Neural cell (in vitro differentiated cells): ENCODE measurements around the gene PSMB10. TPM values are rescaled to one million over a fixed set of nuclear protein-coding genes. Genes with fewer than 3 reads are reported as not detected.

Experiments
- H2AFZ ChIP-seq: fragments of 200-600, 300-800 bp; sonication (generic), shearing (Covaris generic); 2 replicates; pipeline ENCODE4 v1.6.0; 2014; ENCODE audit warnings: low read depth, mild to moderate bottlenecking, antibody characterized with exemption, low read length, moderate library complexity
- H3F3A ChIP-seq: fragments of 200-600 bp; shearing (Covaris generic); 2 replicates; pipeline ENCODE4 v1.6.1; 2016; ENCODE audit warnings: mild to moderate bottlenecking, moderate library complexity, mixed read lengths, antibody characterized with exemption, low read length; ENCODE audit not compliant: insufficient read depth, poor library complexity, severe bottlenecking
- H3K27ac ChIP-seq: fragments of 200-600, 300-800 bp; sonication (generic), shearing (Covaris generic); 2 replicates; pipeline ENCODE4 v1.5.1; 2014; ENCODE audit warnings: mild to moderate bottlenecking, low read length, moderate library complexity
- H3K27me3 ChIP-seq: fragments of 300-800, 200-600 bp; sonication (generic), shearing (Covaris generic); 2 replicates; pipeline ENCODE4 v1.6.0; 2014; ENCODE audit warnings: mild to moderate bottlenecking, low read depth, low read length, moderate library complexity; ENCODE audit not compliant: insufficient read depth
- H3K36me3 ChIP-seq: fragments of 300-800, 200-600 bp; sonication (generic), shearing (Covaris generic); 2 replicates; pipeline ENCODE4 v1.5.1; 2014; ENCODE audit warnings: mild to moderate bottlenecking, antibody characterized with exemption, low read length, moderate library complexity; ENCODE audit not compliant: insufficient read depth
- H3K4me2 ChIP-seq: fragments of 300-800, 200-600 bp; sonication (generic), shearing (Covaris generic); 2 replicates; pipeline ENCODE4 v1.6.0; 2014; ENCODE audit warnings: mild to moderate bottlenecking, low read length
- H3K4me3 ChIP-seq: fragments of 300-800, 200-600 bp; sonication (generic), shearing (Covaris generic); 2 replicates; pipeline ENCODE4 v1.5.1; 2014; ENCODE audit warnings: mild to moderate bottlenecking, low read length, moderate library complexity
- H3K79me2 ChIP-seq: fragments of 200-600 bp; shearing (Covaris generic); replicated peaks from 2 replicates; pipeline ENCODE4 v1.6.0; 2014; ENCODE audit warnings: mild to moderate bottlenecking, low read length, moderate library complexity; ENCODE audit not compliant: insufficient read depth
- H3K9ac ChIP-seq: fragments of 300-800, 200-600 bp; sonication (generic), shearing (Covaris generic); 2 replicates; pipeline ENCODE4 v1.6.1; 2016; ENCODE audit warnings: mild to moderate bottlenecking, low read length, mixed read lengths
- H3K9me2 ChIP-seq: fragments of 200-600 bp; shearing (Covaris generic); 2 replicates; pipeline ENCODE4 v1.6.1; 2016; ENCODE audit warnings: mild to moderate bottlenecking, low read length, mixed read lengths; ENCODE audit not compliant: insufficient read depth
- H3K9me3 ChIP-seq: fragments of 200-600, 300-800 bp; sonication (generic), shearing (Covaris generic); 2 replicates; pipeline ENCODE4 v1.6.1; 2016; ENCODE audit warnings: mild to moderate bottlenecking, mixed run types, low read length, moderate library complexity, mixed read lengths
- H4K20me1 ChIP-seq: fragments of 200-600 bp; shearing (Covaris generic); 2 replicates; pipeline ENCODE4 v1.6.1; 2016; ENCODE audit warnings: mild to moderate bottlenecking, mixed run types; ENCODE audit not compliant: insufficient read depth
- CTCF ChIP-seq: fragments of 450-650 bp; IDR thresholded peaks from 2 replicates; pipeline ENCODE4 v1.5.1; 2014; ENCODE audit warnings: antibody characterized with exemption, mild to moderate bottlenecking, moderate library complexity; ENCODE audit not compliant: poor library complexity, severe bottlenecking
- EP300 ChIP-seq: fragments of 450-650 bp; conservative IDR thresholded peaks from 2 replicates; pipeline ENCODE4 v1.6.1; 2014; ENCODE audit warnings: antibody characterized with exemption, mild to moderate bottlenecking, moderate library complexity; ENCODE audit not compliant: poor library complexity, severe bottlenecking
- EZH2 ChIP-seq: fragments of 200-600, 300-800 bp; shearing (Covaris generic), sonication (generic); IDR thresholded peaks from 2 replicates; pipeline ENCODE4 v1.6.1; 2014; ENCODE audit warnings: antibody characterized with exemption, low read length, borderline replicate concordance, mild to moderate bottlenecking; ENCODE audit not compliant: insufficient read depth, poor library complexity, severe bottlenecking
- MXI1 ChIP-seq: fragments of 450-650 bp; conservative IDR thresholded peaks from 2 replicates; pipeline ENCODE4 v1.6.1; 2014; ENCODE audit warnings: antibody characterized with exemption, mild to moderate bottlenecking; ENCODE audit not compliant: poor library complexity, severe bottlenecking
- POLR2AphosphoS5 ChIP-seq: IDR thresholded peaks from 2 replicates; pipeline ENCODE4 v1.6.1; 2012
- RAD21 ChIP-seq: fragments of 450-650 bp; conservative IDR thresholded peaks from 2 replicates; pipeline ENCODE4 v1.6.1; 2014; ENCODE audit warnings: antibody characterized with exemption, mild to moderate bottlenecking, moderate library complexity
- REST ChIP-seq: IDR thresholded peaks from 2 replicates; pipeline ENCODE4 v1.6.1; 2012; ENCODE audit warnings: borderline replicate concordance
- SMC3 ChIP-seq: fragments of 450-650 bp; conservative IDR thresholded peaks from 2 replicates; pipeline ENCODE4 v1.6.1; 2014; ENCODE audit warnings: antibody characterized with exemption, mild to moderate bottlenecking, moderate library complexity; ENCODE audit not compliant: poor library complexity
- polyA plus RNA-seq: library from polyadenylated mRNA; depleted of rRNA; stranded (reverse); fragments of >200 nt; gene quantifications from 2 replicates; pipeline ENCODE4 v1.2.3, GENCODE V29; 2014

PSMB10 gene
- polyA plus RNA-seq, 1 donor from 2014 or later = 46.4 TPM

- no peak for TF ChIP-seq EZH2
- TF ChIP-seq EP300 = no peak
- no peak for TF ChIP-seq POLR2AphosphoS5
- no peak for TF ChIP-seq MXI1
- TF ChIP-seq CTCF = no peak
- no peak for TF ChIP-seq REST
- TF ChIP-seq RAD21 = no peak
- Histone ChIP-seq H3K27ac (no peak overlapping the region), H3K36me3 (no peaks in the 10 kb centered on the region), H3K27me3 (no peaks in the 10 kb centered on the region), H2AFZ (no peak overlapping the region), H3K4me3 (no peak overlapping the region), H3K9me3 (no peaks in the 10 kb centered on the region), H3K9ac (no peak overlapping the region), H3K4me2 (no peak overlapping the region), H3K79me2 (no peaks in the 10 kb centered on the region), H3F3A (no peaks in the 10 kb centered on the region), H4K20me1 (no peaks in the 10 kb centered on the region), H3K9me2 (no peaks in the 10 kb centered on the region)
Measured at GRCh38 chr16:67951485-67951884, 14.8 kb upstream of the PSMB10 start.

DNA sequence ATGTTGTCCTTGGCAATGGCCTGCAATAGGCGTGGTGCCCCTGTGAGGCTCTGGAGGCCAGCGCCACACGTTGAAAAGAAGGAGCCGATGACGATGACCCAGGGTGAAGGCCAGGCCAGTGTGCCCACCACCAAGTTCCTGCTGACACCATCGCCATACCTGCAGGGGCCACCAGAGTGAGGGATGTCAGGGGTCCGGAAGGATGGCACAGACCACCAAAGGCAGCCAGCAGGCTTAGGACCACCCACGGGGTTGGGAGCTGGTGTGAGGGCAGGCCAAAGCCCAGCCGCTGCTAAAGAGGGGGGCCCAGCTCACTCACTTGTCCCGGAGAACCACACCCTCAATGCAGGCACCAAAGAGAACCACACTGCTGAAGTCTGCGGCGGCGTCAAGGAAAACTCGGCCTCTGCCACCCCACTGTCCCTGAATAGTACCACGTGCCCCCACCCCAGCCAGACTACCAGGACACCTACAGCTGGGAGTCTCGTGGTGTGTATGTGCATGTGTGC, 13.7 kb upstream of the PSMB10 start:
- H3K4me2 ChIP-seq = no peak overlapping the region
- H3F3A ChIP-seq = no peaks in the 10 kb centered on the region
- H2AFZ ChIP-seq = no peak overlapping the region
- H3K36me3 ChIP-seq = no peaks in the 10 kb centered on the region
- H3K9me3 ChIP-seq = no peaks in the 10 kb centered on the region
- H3K79me2 ChIP-seq = no peaks in the 10 kb centered on the region
- TF ChIP-seq EP300 (no peak), MXI1 (no peak), RAD21 (no peak), POLR2AphosphoS5 (no peak)
- H3K9ac ChIP-seq = no peak overlapping the region
- H3K27me3 ChIP-seq = no peaks in the 10 kb centered on the region
- H3K9me2 ChIP-seq = no peaks in the 10 kb centered on the region
- no peak overlapping the region for H3K4me3 ChIP-seq
- no peak overlapping the region for H3K27ac ChIP-seq
- no peaks in the 10 kb centered on the region for H4K20me1 ChIP-seq

- Histone ChIP-seq H3K4me3 (no peak overlapping the region), H3K9ac (no peak overlapping the region), H3F3A (no peaks in the 10 kb centered on the region), H3K9me2 (no peaks in the 10 kb centered on the region), H3K36me3 (no peaks in the 10 kb centered on the region), H3K79me2 (no peaks in the 10 kb centered on the region), H3K4me2 (no peak overlapping the region), H2AFZ (no peak overlapping the region), H3K27ac (no peak overlapping the region), H3K9me3 (no peaks in the 10 kb centered on the region), H4K20me1 (no peaks in the 10 kb centered on the region), H3K27me3 (no peaks in the 10 kb centered on the region)
- TF ChIP-seq SMC3 (no peak), MXI1 (no peak), POLR2AphosphoS5 (no peak), REST (no peak), CTCF (no peak), RAD21 (no peak), EP300 (no peak)
Measured at GRCh38 chr16:67949645-67950044, 13.0 kb upstream of the PSMB10 start.
